ENCODE results near the gene SHISA6.

GRCh38 chr17:11369575-11369974, 128.6 kb downstream of the SHISA6 start:
- TF ChIP-seq, protein P1, sequence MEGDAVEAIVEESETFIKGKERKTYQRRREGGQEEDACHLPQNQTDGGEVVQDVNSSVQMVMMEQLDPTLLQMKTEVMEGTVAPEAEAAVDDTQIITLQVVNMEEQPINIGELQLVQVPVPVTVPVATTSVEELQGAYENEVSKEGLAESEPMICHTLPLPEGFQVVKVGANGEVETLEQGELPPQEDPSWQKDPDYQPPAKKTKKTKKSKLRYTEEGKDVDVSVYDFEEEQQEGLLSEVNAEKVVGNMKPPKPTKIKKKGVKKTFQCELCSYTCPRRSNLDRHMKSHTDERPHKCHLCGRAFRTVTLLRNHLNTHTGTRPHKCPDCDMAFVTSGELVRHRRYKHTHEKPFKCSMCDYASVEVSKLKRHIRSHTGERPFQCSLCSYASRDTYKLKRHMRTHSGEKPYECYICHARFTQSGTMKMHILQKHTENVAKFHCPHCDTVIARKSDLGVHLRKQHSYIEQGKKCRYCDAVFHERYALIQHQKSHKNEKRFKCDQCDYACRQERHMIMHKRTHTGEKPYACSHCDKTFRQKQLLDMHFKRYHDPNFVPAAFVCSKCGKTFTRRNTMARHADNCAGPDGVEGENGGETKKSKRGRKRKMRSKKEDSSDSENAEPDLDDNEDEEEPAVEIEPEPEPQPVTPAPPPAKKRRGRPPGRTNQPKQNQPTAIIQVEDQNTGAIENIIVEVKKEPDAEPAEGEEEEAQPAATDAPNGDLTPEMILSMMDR (IDR thresholded peaks at IDR 0.05; ENCODE audit: low read length): no peak
- TF ChIP-seq EZH2 (IDR thresholded peaks at IDR 0.05; ENCODE audit: borderline replicate concordance, low read length): no peak
